Right ventricle myocardium superior (tissue), 1 donor: Measurements from ENCODE around the gene MPG. TPM values are rescaled to one million over a fixed set of nuclear protein-coding genes. Genes with fewer than 3 reads are reported as not detected.
A peak's percentile ranks its signal among the peaks of the same experiment; 100 is the strongest.

Experiments
- ATAC-seq: fragments of 200-7000 bp; cut with Tn5 transposase; one replicate; pipeline ENCODE4 v1.9.1; 2020; ENCODE audit warnings: mild to moderate bottlenecking; ENCODE audit not compliant: poor library complexity
- DNase-seq: peaks from one replicate; pipeline ENCODE4 v3.0.0-alpha.2; 2020
- intact Hi-C: fragments of 100-400 bp; cut with DNase I; formaldehyde crosslinking; loops from one replicate; pipeline ENCODE4 v1.11.2; 2022
- total RNA-seq: library from RNA; stranded (reverse); fragmentation: NEBNext Ultra II Directional; extraction: Animal tissue kit (Norgen Biotek cat#: 25700); gene quantifications from one replicate; pipeline ENCODE4 v1.2.1, GENCODE V29; 2021
- donor health status: DM: no; HTN: yes; CAD: no; lungs with severe emphysema.

The MPG gene
- total RNA-seq, 1 donor from 2014 or later = 31.6 TPM

- intact Hi-C loops = no loop called here
- DNase-seq (peak; percentile 90), ATAC-seq (peak; percentile 42)
These were observed 1.3 kb upstream of the MPG start for GRCh38 chr16:76535-77272.

- DNase-seq = peak; percentile 74
- peak; percentile 26 for ATAC-seq
- intact Hi-C loops = no loop called here
These were observed 685 bp upstream of the MPG start for GRCh38 chr16:77273-77806.

GRCh38 chr16:78444-79150, 572 bp downstream of the MPG start:
- DNase-seq = peak; percentile 64
- ATAC-seq = no peak
- intact Hi-C loops = no loop called here

GRCh38 chr16:79151-80054, 1.4 kb downstream of the MPG start:
- ATAC-seq (no peak), DNase-seq (no peak)
- intact Hi-C loops = no loop called here

- intact Hi-C loops = no loop called here
- no peak for DNase-seq
- ATAC-seq = no peak
These were observed 5.1 kb downstream of the MPG start for GRCh38 chr16:83060-83603.

GRCh38 chr16:83781-84615, 6.0 kb downstream of the MPG start:
- peak; percentile 19 for ATAC-seq
- intact Hi-C loops = no loop called here
- DNase-seq = no peak

- DNase-seq (peak; percentile 73), ATAC-seq (peak; percentile 52)
- intact Hi-C loops = no loop called here
These were observed 6.8 kb downstream of the MPG start for GRCh38 chr16:84718-85406.

- intact Hi-C loops = no loop called here
- DNase-seq (no peak), ATAC-seq (no peak)
These were observed 7.4 kb downstream of the MPG start for GRCh38 chr16:85407-85782.

- ATAC-seq = no peak
- DNase-seq = no peak
- intact Hi-C loops = no loop called here
These were observed 7.8 kb downstream of the MPG start for GRCh38 chr16:85865-86264.

- intact Hi-C loops = no loop called here
- ATAC-seq = no peak
- DNase-seq = no peak
These were observed 8.5 kb downstream of the MPG start for GRCh38 chr16:86483-86952.

- intact Hi-C loops = no loop called here
- ATAC-seq = no peak
- DNase-seq = no peak
These were observed 10.6 kb downstream of the MPG start for GRCh38 chr16:88613-89012.

- DNase-seq = no peak
- intact Hi-C loops = no loop called here
- no peak for ATAC-seq
These were observed 11.6 kb downstream of the MPG start for GRCh38 chr16:89391-90302.

GRCh38 chr16:91484-91883, 13.5 kb downstream of the MPG start:
- peak; percentile 82 for ATAC-seq
- DNase-seq = no peak
- intact Hi-C loops = no loop called here

- ATAC-seq = no peak
- intact Hi-C loops = no loop called here
- no peak for DNase-seq
These were observed 14.7 kb downstream of the MPG start for GRCh38 chr16:92431-93339.

GRCh38 chr16:94918-95265, 16.9 kb downstream of the MPG start:
- ATAC-seq = no peak

More at GRCh38 chr16:94918-95265, 16.9 kb downstream of the MPG start:
- no peak for DNase-seq
- intact Hi-C loops = no loop called here
